ENCODE results near the gene UACA. TPM values are rescaled to one million over a fixed set of nuclear protein-coding genes. Genes with fewer than 3 reads are reported as not detected.
"Not testable (repeated sequence)": the region's sequence is repeated elsewhere in the genome, so short reads cannot be mapped to it uniquely, and the experiment has no call there.

The UACA gene
- total RNA-seq, 1 donor from 2014 or later, result 18.2 TPM

DNA sequence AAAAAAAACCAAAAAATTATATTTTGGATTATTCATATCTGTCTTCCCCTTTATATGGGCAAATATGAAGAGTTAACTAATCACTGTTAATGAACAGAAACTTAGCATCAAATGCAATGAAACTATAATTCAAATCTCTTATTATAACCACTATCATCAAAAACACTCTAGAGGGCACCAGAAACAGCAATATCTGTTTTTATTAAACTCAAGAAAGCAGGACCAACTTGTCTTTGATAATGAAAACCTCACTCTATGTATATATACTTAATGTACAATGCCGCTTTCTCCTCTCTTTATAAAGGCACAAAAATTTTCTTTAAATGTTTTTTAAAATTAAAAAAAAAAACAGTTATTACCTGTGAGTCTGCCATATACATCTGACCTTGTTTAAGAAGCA lies 92.7 kb downstream of the UACA start:
- H3K27me3 ChIP-seq (ENCODE audit: control insufficient read depth, insufficient read depth, low read length), result no peaks in the 10 kb centered on the region
- H3K36me3 ChIP-seq (ENCODE audit: control insufficient read depth, insufficient read depth, low read length), result peaks cover 2% of the 10 kb centered on the region
- TF ChIP-seq, protein P1, sequence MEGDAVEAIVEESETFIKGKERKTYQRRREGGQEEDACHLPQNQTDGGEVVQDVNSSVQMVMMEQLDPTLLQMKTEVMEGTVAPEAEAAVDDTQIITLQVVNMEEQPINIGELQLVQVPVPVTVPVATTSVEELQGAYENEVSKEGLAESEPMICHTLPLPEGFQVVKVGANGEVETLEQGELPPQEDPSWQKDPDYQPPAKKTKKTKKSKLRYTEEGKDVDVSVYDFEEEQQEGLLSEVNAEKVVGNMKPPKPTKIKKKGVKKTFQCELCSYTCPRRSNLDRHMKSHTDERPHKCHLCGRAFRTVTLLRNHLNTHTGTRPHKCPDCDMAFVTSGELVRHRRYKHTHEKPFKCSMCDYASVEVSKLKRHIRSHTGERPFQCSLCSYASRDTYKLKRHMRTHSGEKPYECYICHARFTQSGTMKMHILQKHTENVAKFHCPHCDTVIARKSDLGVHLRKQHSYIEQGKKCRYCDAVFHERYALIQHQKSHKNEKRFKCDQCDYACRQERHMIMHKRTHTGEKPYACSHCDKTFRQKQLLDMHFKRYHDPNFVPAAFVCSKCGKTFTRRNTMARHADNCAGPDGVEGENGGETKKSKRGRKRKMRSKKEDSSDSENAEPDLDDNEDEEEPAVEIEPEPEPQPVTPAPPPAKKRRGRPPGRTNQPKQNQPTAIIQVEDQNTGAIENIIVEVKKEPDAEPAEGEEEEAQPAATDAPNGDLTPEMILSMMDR (IDR thresholded peaks at IDR 0.05; ENCODE audit: insufficient read depth, low read length, severe bottlenecking), result no peak
- FAIRE-seq (no peak), DNase-seq (ENCODE audit: low read depth) (no peak)
- H3K4me3 ChIP-seq (ENCODE audit: low read depth, low read length), result no peak overlapping the region

DNA sequence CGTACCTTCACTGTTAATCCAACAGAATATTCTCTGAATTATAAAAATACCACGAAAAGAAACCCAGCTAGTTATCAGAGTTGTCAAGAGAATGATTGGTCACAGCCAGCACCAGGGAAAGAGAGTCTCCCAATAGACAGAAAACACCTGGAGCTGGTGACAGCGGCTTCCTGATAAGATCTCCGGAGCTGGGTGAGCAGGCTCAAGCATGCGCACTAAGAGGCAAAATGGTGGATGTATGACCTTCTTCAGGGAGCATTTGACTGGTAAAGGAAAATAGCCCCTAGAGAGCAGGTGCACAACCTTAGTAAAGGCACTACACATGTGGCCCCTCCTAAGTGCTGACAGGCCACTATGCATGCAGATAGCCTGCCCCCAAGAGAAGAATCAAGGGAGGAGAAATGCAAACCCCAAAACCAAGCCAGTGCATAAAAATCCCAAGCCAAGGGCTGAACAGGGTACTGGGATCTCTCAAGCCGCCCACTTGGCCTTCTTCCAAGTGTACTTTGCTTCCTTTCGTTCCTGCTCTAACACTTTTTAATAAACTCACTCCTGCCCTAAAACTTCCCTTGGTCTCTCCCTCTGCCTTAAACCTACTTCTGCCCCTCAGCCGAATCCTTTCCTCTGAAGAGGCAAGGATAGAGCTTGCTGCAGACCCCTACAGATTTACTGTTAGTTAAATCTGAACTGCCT lies 93.2 kb downstream of the UACA start:
- Histone ChIP-seq H3K36me3 (ENCODE audit: control insufficient read depth, insufficient read depth, low read length) (peaks cover 2% of the 10 kb centered on the region), H3K27me3 (ENCODE audit: control insufficient read depth, insufficient read depth, low read length) (no peaks in the 10 kb centered on the region), H3K4me3 (ENCODE audit: low read depth, low read length) (no peak overlapping the region)
- DNase-seq (ENCODE audit: low read depth), result no peak
- FAIRE-seq, result no peak
- TF ChIP-seq, protein P1 (IDR thresholded peaks at IDR 0.05; ENCODE audit: insufficient read depth, low read length, severe bottlenecking), result no peak

DNA sequence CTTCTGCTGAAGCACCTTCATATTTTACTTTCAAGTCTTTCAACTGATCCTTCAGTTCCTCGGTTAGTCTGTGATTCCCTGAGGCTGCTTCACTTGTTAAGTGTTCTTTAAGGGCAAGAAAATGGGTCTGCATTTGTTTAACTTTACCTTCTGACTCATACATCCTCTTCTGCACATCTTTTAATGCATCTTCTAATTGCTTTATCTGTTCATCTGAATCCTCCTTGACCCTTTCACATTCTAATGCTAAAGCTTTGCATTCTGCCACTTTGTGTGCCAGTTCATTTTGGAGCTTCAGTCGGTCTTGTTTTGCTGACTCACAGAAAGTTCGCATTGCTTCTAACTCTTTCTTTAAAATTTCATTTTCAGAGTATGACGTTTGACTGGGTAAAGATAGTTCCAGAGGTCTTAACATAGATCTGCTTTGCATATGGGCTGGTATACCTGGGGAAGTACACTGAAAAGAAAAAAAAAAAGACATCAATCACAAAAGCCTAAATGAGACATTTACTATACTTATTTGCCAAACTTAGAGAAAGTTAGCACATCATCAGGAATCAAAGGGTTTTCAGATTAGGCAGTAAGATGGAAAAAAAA lies 94.3 kb downstream of the UACA start:
- FAIRE-seq (no peak), DNase-seq (ENCODE audit: low read depth) (no peak)
- Histone ChIP-seq H3K36me3 (ENCODE audit: control insufficient read depth, insufficient read depth, low read length) (peaks cover 2% of the 10 kb centered on the region), H3K4me3 (ENCODE audit: low read depth, low read length) (no peak overlapping the region), H3K27me3 (ENCODE audit: control insufficient read depth, insufficient read depth, low read length) (no peaks in the 10 kb centered on the region)
- TF ChIP-seq, protein P1 (IDR thresholded peaks at IDR 0.05; ENCODE audit: insufficient read depth, low read length, severe bottlenecking), result no peak

DNA sequence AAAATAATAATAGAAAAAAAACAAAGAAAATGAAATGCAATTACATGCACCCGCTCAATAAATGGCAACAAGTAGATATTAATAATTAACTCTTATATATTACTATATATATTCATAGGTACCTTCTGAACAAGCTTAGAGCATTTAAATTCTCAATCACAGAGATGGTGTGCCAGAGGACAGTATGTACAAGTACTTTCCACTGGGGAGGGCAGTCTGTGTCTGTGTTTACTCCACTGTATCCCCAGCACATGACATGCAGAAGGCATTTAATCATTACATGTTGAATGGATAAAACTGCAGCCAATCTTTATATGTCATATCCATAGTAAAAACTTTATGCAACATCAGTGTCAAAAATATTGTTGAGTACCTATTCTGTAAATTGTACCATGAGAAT lies 97.8 kb downstream of the UACA start:
- FAIRE-seq (no peak), DNase-seq (ENCODE audit: low read depth) (no peak)
- peaks cover 2% of the 10 kb centered on the region for H3K36me3 ChIP-seq (ENCODE audit: control insufficient read depth, insufficient read depth, low read length)
- no peak overlapping the region for H3K4me3 ChIP-seq (ENCODE audit: low read depth, low read length)
- H3K27me3 ChIP-seq (ENCODE audit: control insufficient read depth, insufficient read depth, low read length), result no peaks in the 10 kb centered on the region
- TF ChIP-seq, protein P1 (IDR thresholded peaks at IDR 0.05; ENCODE audit: insufficient read depth, low read length, severe bottlenecking), result no peak

DNA sequence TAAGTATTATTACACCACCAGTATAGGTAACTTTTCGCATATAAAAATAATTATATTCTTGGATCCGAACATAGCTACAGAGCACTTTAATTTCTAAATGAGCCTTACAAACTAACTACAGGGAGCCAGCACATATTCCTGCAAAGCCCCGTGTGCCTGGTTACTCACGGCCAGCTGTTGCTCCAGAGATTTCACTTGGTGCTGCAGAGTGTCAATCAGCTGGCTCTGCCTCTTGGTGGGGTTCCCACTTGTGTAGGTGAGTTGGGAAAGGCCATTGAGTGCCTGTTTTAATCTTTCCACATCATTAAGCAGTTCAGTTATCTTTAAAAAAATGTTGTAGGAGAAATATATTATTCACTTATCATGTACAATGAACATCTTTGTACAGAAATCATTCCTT lies 98.9 kb downstream of the UACA start:
- Histone ChIP-seq H3K36me3 (ENCODE audit: control insufficient read depth, insufficient read depth, low read length) (no peaks in the 10 kb centered on the region), H3K27me3 (ENCODE audit: control insufficient read depth, insufficient read depth, low read length) (no peaks in the 10 kb centered on the region), H3K4me3 (ENCODE audit: low read depth, low read length) (no peak overlapping the region)
- FAIRE-seq, result no peak
- no peak for DNase-seq (ENCODE audit: low read depth)
- TF ChIP-seq, protein P1 (IDR thresholded peaks at IDR 0.05; ENCODE audit: insufficient read depth, low read length, severe bottlenecking), result no peak

DNA sequence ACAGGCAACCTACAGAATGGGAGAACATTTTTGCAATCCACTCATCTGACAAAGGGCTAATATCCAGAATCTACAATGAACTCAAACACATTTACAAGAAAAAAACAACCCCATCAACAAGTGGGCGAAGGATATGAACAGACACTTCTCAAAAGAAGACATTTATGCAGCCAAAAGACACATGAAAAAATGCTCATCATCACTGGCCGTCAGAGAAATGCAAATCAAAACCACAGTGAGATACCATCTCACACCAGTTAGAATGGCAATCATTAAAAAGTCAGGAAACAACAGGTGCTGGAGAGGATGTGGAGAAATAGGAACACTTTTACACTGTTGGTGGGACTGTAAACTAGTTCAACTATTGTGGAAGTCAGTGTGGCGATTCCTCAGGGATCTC lies 100.3 kb downstream of the UACA start:
- not testable (repeated sequence) for H3K36me3 ChIP-seq (ENCODE audit: control insufficient read depth, insufficient read depth, low read length); DNase-seq (ENCODE audit: low read depth); FAIRE-seq; H3K27me3 ChIP-seq (ENCODE audit: control insufficient read depth, insufficient read depth, low read length); H3K4me3 ChIP-seq (ENCODE audit: low read depth, low read length)

Data from bronchial epithelial cell (primary cell).